Left renal pelvis (tissue), 4 donors: ENCODE measurements around the gene FILIP1L. TPM values are rescaled to one million over a fixed set of nuclear protein-coding genes. Genes with fewer than 3 reads are reported as not detected.
"Not testable (repeated sequence)": the region's sequence is repeated elsewhere in the genome, so short reads cannot be mapped to it uniquely, and the experiment has no call there.

Source experiments
- DNase-seq, 4 donors: peaks; one replicate each; pipeline ENCODE4 v3.0.0-alpha.2; 2013; ENCODE audit warnings: low read depth in 4 of 4, low spot score in 3 of 4
- polyA plus RNA-seq, 4 donors: library from polyadenylated mRNA; unstranded; fragments of 120-200 nt; gene quantifications; one replicate each; pipeline ENCODE4 v1.2.1, GENCODE V29; 2013; ENCODE audit not compliant: insufficient read length in 4 of 4

FILIP1L gene
- polyA plus RNA-seq, 4 donors, result 13.1 to 47.8 (median 24.8) TPM

DNA sequence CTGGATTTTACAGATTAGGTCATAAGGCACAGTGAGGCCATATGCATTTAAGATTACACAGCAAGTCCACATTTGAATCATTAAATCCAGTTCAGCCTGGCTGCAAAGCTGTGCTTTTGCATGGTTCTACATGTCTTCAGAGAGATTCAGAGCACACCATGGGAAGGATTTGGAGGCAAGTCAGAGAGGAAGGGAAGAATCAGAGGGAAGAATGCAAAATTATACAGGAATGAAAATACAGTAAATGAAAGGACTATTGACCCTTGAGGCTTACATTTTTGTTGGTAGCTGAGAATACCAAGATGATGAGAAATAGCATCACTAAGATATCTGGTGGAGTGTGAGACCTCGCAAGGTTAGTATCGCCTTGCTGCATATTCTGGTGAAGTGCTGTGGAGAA lies 13.9 kb downstream of the FILIP1L start:
- DNase-seq, result no peak

GRCh38 chr3:100099621-100100020 lies 14.7 kb downstream of the FILIP1L start:
- DNase-seq, result no peak

DNA sequence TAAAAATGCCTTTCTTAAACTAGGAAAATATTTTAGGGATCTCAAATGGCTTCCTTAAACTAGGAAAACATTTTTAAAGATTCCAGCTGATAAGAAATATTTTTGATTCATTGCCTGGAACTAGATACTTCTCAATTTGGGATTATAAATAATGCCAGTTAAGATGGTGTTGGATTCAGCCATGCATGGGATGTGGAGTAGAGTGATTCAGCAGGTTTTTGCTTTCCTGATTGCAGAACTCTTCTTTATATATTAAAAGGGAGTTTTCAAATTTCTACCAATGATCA lies 15.6 kb downstream of the FILIP1L start:
- DNase-seq, result no peak

DNA sequence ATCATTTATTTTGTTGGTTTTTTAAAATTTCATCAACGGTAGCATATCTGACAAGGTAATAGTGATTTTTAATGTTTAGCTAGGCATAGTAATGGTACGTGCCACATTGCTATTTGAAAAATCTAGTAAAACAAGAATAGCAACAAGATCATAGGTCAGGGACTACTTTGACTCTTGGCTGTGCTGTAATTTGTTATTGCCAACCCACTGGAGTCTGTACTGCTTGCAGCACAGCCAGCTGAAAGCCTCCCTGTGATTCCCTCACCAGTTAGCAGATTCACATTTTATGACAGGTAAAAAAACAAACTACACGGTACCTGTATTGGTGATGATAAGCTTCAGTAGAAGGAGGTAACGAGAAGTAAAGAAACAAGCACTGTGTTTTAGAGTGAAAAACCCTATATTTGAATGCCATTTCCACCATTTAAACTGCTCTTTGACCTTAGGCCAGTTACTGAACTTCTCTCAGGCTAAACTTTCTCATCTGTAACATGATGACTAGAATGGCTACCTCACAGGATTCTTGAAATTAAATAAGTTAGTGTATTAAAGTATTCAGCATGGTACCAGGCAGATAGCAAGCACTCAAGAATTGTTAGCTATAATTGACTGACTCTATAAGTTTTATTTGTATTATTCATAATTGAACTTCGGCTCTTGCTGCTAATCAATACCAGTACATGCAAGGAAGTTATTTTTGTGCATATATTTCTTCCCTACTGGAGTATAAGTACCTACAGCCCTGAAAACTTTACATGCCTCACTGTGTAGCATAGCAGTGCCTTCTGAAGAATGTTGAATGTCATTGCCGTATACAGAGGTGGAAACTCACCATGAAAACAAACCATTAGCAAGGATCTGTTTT lies 16.1 kb downstream of the FILIP1L start:
- no peak for DNase-seq

GRCh38 chr3:100096866-100097265 lies 17.4 kb downstream of the FILIP1L start:
- DNase-seq, result no peak

DNA sequence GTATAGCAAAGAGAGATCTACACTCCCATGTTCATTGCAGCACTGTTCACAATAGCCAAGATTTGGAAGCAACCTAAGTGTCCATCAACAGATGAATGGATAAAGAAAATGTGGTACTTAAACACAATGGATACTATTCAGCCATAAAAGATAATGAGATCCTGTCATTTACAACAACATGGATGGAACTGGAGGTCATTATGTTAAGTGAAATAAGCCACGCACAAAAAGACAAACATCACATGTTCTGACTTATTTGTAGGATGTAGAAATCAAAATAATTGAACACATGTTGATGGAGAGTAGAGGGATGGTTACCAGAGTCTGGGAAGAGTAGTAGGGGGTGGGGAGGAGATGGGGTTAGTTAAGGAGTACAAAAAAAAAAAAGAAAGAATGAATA lies 18.0 kb downstream of the FILIP1L start:
- DNase-seq, result not testable (repeated sequence)

DNA sequence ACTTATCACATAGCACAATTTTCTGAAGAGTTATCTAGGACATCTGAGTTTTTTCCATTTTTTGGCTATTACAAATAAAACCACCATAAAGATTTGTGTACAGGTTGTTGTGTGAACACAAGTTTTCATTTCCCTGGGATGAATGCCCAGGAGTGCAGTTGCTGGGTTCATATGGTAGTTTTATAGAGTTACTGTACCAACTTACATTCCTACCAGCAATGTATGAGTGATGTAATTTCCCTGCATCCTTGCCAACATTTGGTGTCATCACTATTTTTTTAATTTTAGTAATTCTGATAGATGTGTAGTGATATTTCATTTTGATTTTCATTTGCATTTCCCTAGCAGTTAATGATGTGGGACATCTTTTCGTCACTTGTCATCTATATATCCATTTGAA lies 20.5 kb downstream of the FILIP1L start:
- DNase-seq, result no peak

DNA sequence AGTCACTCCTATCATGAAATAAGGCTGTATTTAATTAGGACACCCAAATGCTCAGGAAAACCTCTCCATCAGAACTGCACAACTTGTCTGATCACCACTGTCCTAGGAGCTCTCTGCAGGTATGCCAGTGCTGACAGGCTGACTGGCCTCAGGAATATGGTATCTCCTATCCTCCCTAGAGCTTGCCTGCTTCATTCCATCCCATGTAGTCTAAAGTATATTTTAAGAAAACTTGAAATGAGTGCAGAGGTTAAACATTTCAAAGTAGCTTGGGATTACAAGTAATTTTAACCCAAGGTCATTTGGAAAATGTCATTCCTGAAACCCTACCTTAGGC lies 23.7 kb downstream of the FILIP1L start:
- DNase-seq, result no peak

GRCh38 chr3:100089812-100090668 lies 24.3 kb downstream of the FILIP1L start:
- no peak for DNase-seq

DNA sequence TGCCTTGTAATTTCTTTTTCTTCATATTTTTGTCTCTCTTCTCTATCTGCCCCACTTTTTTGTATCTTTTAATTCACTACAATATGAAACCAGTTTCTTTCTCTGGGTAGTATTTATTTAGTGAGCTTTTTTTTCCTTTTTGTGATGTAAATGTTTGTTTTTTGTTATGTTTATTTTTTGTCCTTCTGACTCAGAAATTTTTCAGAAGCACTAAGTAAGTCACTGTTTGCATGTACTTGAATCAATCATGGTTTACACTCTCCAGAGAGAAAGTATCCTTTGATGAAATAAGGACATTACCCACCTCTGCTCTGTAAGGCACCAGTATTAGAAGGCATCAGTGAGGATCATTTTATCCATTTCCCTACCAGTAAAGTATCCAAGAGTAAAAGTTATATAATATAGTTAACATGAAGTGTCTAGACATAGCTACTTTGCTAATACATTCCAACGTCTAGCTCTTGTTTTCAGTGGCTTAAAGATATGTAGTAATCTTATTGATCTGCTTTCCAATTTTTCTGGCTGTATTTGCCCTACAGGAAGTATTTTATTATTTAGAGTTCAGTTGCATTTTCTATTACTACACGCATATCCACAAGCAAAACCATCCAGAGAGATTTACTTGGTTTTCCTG lies 25.4 kb downstream of the FILIP1L start:
- DNase-seq, result no peak

DNA sequence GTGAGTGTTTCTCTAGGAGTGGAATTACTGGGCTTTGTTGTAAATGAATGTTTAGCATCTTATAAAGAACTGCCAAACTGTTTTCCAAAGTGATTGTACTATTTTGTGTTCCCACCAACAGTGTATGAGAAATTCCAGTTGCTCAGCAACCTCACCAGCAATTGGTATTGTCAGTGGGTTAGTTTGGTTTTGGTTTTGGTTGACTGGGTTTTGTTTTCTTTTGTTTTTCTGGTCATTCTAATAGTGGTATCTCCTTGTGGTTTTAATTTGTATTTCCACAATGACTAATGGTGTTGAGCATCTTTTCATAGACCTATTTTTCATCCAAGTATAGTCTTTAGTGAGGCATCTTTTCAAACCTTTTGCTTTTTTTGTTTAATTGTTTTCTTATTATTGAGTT lies 27.1 kb downstream of the FILIP1L start:
- no peak for DNase-seq

DNA sequence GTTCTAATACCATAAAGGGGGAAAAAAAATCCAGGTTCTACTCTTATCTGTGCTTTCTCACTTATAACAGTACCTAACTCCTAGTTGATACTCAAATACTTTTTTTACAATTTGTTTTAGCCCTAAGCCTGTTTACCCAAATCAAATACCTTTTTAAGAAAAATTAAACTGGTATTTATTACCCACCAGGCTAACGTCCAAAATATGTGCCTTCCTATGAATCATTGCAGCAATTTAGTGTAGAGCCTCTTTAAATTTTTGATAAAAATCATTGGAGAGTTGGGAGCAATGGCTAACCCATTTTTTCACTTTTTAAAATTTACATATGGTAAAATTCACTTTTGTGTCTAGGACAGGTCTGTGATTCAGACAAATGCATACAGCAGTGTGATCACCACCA lies 27.9 kb downstream of the FILIP1L start:
- no peak for DNase-seq

- DNase-seq, result no peak
These were observed 30.0 kb downstream of the FILIP1L start for GRCh38 chr3:100084100-100084806.

DNA sequence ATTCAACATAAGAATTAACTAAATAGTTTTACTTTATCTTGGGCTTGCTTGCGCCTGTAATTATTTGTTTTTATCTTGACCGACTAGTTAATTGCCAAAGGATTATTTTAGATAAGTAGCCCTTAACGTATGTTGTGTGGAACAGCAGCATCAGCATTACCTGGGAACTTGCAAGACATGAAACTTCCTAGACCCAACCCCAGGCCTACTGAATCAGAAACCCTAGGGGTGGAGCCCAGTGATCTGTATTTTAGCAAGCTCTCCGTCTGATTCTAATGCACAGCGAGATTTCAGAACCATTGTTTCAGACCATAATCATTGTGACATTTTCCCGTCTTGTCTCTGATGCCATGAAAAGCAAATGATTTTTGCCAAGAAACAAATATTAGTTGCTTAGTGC lies 31.1 kb downstream of the FILIP1L start:
- no peak for DNase-seq

DNA sequence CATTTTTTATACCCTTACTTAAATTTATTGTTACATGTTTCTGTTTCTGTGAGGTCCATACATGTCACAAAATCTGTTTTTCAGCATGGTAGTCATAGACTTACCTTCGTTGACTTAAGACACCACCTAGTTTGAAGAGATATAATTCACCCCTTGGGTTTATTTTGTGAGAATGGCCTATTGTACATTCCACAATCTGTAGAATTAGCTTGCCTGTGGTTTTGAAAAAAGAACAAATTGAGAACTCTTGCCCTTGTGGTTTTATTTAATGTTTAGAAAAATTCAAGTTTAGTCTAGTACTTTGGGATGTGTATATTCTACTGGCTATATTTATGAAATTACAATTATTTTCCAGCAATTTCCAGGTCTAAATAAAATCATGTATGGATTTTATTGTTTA lies 31.6 kb downstream of the FILIP1L start:
- DNase-seq, result no peak

DNA sequence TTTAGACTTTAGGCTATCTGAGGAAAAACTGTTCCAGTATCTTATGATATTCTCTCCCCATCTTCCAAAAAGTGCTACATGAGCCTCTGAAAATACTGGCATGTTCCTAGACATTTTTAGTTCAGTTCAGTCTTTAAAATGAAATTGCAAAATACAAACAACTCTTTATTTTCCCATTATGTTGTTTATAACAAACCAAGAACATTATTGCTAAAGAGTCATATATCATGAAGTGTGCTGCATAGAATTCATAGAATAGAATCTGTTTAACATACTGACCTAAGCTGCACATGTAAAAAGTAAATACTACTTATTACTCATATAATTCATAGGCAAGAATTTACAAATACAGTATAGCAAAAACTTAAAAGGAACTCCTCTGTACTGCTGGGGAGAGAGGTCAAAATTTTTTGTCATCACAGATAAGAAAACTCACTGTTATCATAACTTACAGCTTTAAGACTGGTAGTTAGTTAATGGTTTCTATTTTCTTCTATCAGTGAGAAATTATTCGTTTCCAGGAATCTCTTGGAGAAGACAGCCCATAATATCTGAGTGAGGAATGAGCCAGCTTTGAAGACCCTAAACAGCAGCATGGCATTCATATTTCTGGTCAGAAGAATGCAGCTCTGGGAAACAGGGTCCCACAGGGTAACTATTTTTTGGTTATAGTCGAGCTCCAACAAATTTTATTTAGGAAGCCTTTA lies 32.2 kb downstream of the FILIP1L start:
- DNase-seq, result no peak

- DNase-seq, result no peak
These were observed 33.0 kb downstream of the FILIP1L start for GRCh38 chr3:100081311-100081710.

GRCh38 chr3:100080573-100080972 lies 33.7 kb downstream of the FILIP1L start:
- no peak for DNase-seq

GRCh38 chr3:100079328-100079727 lies 35.0 kb downstream of the FILIP1L start:
- DNase-seq, result no peak

GRCh38 chr3:100076731-100077529 lies 37.4 kb downstream of the FILIP1L start:
- DNase-seq, result no peak
